Measurements from ENCODE around the gene LRP1-AS. TPM values are rescaled to one million over a fixed set of nuclear protein-coding genes. Genes with fewer than 3 reads are reported as not detected.

The LRP1-AS gene
- total and polyA plus RNA-seq, 10 of the 15 experiments (the other 5 are each of a cell fraction or from before 2014, with no cell fraction given): not detected

DNA sequence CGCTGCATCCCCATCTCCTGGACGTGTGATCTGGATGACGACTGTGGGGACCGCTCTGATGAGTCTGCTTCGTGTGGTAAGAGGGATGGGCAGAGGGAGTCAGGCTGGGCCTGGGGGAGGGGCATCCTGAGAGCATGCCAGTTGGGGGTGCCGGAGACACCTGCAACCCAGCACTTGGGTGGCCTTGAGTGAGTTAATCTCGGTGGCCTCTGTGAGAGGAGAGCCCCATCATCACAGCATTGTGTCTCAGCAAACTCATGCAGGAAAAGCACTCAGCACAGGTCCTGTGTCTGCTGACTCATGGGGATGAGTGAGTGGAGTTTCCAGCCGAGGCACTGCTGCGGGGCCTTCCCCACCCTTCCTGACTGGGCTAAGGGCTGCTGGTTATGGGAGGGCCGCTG lies 19.6 kb upstream of the LRP1-AS start (continued):
- TF ChIP-seq, protein P1, sequence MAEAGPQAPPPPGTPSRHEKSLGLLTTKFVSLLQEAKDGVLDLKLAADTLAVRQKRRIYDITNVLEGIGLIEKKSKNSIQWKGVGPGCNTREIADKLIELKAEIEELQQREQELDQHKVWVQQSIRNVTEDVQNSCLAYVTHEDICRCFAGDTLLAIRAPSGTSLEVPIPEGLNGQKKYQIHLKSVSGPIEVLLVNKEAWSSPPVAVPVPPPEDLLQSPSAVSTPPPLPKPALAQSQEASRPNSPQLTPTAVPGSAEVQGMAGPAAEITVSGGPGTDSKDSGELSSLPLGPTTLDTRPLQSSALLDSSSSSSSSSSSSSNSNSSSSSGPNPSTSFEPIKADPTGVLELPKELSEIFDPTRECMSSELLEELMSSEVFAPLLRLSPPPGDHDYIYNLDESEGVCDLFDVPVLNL (IDR thresholded peaks at IDR 0.05; ENCODE audit: low read depth, low read length): no peak

DNA sequence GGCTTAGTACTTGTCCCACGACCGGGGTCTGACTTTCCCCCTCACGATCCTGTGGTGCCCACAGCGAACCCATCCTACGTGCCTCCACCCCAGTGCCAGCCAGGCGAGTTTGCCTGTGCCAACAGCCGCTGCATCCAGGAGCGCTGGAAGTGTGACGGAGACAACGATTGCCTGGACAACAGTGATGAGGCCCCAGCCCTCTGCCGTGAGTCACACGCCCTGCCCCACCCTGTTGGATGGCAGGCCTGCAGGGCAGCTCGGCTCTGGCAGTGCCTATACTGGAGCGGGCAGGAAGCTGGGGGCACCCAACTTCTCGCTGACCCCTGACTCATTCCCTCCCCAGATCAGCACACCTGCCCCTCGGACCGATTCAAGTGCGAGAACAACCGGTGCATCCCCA lies 18.3 kb upstream of the LRP1-AS start:
- Histone ChIP-seq H3K4me2 (ENCODE audit: control insufficient read depth, insufficient read depth) (no peak overlapping the region), H3K36me3 (ENCODE audit: control insufficient read depth in 2 of 2, insufficient read depth in 2 of 2, low read length in 1 of 2) (no peaks in the 10 kb centered on the region), H2AFZ (ENCODE audit: control insufficient read depth, low read depth, low read length) (no peak overlapping the region), H3K27ac (ENCODE audit: control insufficient read depth, insufficient read depth) (no peak overlapping the region), H3K4me1 (ENCODE audit: control insufficient read depth, insufficient read depth, low read length) (no peaks in the 10 kb centered on the region; the same call in 1 of the 2 replicates), H3K27me3 (replicated peaks in 1 of 2; ENCODE audit: control insufficient read depth in 2 of 2, insufficient read depth in 2 of 2, low read length in 1 of 2) (no peaks in the 10 kb centered on the region), H3K4me3 (no peak overlapping the region), H3K79me2 (ENCODE audit: control insufficient read depth, insufficient read depth, low read length) (no peaks in the 10 kb centered on the region), H3K9me3 (replicated peaks; ENCODE audit: control insufficient read depth, insufficient read depth, low read length) (no peaks in the 10 kb centered on the region), H3K9ac (ENCODE audit: control insufficient read depth, insufficient read depth, low read length) (no peak overlapping the region), H4K20me1 (ENCODE audit: control insufficient read depth, insufficient read depth) (peaks cover 3% of the 10 kb centered on the region; the same call in 1 of the 2 replicates)
- DNase-seq (ENCODE audit: low read depth, low spot score) (no peak), FAIRE-seq (no peak), ATAC-seq (no peak)
- in situ Hi-C loops (cut with MboI) (no loop called here), intact Hi-C loops (cut with micrococcal nuclease; ENCODE audit: unreplicated experiment) (no loop called here)
- BruUV-seq (replicated peaks): no TSS peak
- no peak for TF ChIP-seq ZBED1 (IDR thresholded peaks at IDR 0.05; ENCODE audit: borderline replicate concordance)
- TF ChIP-seq PML (IDR thresholded peaks at IDR 0.05; ENCODE audit: low read length): no peak
- no peak for TF ChIP-seq TBL1XR1 (IDR thresholded peaks at IDR 0.05; ENCODE audit: low read depth, low read length)
- no peak for TF ChIP-seq HDGF (IDR thresholded peaks at IDR 0.05)
- TF ChIP-seq SIN3A (IDR thresholded peaks at IDR 0.05; ENCODE audit: low read depth, low read length): no peak
- TF ChIP-seq JUND (IDR thresholded peaks at IDR 0.05; ENCODE audit: low read depth, low read length): no peak
- no peak for TF ChIP-seq EGR1 (IDR thresholded peaks at IDR 0.05; ENCODE audit: borderline replicate concordance in 1 of 2, low read depth in 2 of 2, low read length in 2 of 2)
- TF ChIP-seq, protein P2, sequence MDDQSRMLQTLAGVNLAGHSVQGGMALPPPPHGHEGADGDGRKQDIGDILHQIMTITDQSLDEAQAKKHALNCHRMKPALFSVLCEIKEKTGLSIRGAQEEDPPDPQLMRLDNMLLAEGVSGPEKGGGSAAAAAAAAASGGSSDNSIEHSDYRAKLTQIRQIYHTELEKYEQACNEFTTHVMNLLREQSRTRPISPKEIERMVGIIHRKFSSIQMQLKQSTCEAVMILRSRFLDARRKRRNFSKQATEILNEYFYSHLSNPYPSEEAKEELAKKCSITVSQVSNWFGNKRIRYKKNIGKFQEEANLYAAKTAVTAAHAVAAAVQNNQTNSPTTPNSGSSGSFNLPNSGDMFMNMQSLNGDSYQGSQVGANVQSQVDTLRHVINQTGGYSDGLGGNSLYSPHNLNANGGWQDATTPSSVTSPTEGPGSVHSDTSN (IDR thresholded peaks at IDR 0.05; ENCODE audit: insufficient replicate concordance, low read depth, low read length): no peak
- TF ChIP-seq WRNIP1 (IDR thresholded peaks at IDR 0.05; ENCODE audit: borderline replicate concordance, low read depth, low read length): no peak
- no peak for TF ChIP-seq BCL11A (IDR thresholded peaks at IDR 0.05; ENCODE audit: low read depth, low read length)
- no peak for TF ChIP-seq JUNB (IDR thresholded peaks at IDR 0.05)
- 56% methylated on average over 17 of the region's 19 CpGs for WGBS (ENCODE audit: insufficient coverage, insufficient replicate concordance, low lambda C conversion rate, missing lambda C conversion rate)
- RAD21 ChIA-PET (ENCODE audit: unreplicated experiment): no interaction called here
- POLR2A ChIA-PET: no interaction called here
- CTCF ChIA-PET: interaction anchor here (0.9 kb wide), 1 partner anchor 164 kb away, joined by 3 read pairs; no protein-coding TSS in a partner anchor
- SMC1A ChIA-PET (ENCODE audit: uncharacterized antibody, unreplicated experiment): no interaction called here

Measured in GM12878 (cell line).